NCI-H1436 (cell line): ENCODE results near the gene SUSD3.

Source experiments
- DNase-seq: peaks from one replicate; lab custom pipeline; 2025; lab: John Stamatoyannopoulos, UW

SUSD3 gene

DNA sequence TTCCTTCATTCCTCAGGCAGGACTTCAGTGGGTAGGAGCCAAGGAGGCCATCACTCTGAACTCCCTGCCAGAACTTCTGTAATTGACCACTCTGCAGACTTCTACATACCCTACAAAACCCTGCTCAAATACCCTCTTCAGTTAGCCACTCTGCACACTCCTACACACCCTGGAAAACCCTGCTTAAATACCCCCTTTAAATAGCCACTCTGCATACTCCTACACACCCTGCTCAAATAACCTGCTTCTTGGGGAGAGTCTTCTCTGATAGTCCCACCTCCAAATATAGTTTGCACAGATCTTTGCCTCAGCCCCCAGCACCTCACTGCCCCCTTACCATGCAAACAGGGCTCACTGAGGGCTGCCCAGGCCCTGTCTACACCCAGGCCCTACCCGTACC is 18.9 kb downstream of the SUSD3 start:
- no peak for DNase-seq

DNA sequence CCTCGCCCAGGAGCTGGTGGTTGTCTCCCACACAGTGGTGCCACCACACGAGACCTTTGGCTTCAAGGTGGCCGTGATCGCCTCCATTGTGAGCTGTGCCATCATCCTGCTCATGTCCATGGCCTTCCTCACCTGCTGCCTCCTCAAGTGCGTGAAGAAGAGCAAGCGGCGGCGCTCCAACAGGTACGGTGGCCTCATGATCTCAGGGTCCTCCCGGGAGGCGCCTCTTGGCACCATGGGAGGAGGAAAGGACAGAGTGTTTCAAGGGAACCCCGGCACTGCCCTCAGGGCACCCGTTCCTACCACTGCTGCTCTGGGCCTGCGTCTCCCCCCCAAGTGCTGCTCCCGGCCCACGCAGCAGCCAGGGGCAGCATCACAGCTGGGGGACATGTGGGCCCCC is 19.3 kb downstream of the SUSD3 start:
- DNase-seq: no peak

DNA sequence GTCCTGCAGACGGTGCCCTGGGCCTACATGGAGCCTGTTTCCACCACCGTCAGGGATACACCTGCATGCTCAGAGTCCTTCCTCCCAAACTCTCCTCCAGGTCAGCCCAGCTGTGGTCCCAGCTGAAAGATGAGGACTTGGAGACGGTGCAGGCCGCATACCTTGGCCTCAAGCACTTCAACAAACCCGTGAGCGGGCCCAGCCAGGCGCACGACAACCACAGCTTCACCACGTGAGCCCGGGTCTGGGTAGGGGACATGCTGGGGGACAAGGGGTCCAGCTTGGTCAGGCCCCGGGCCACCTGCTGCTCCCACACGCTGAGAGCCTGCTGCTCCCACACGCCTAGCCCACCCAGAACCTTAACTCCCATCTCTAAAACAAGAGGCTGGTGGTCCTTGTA is 20.9 kb downstream of the SUSD3 start:
- DNase-seq: no peak

DNA sequence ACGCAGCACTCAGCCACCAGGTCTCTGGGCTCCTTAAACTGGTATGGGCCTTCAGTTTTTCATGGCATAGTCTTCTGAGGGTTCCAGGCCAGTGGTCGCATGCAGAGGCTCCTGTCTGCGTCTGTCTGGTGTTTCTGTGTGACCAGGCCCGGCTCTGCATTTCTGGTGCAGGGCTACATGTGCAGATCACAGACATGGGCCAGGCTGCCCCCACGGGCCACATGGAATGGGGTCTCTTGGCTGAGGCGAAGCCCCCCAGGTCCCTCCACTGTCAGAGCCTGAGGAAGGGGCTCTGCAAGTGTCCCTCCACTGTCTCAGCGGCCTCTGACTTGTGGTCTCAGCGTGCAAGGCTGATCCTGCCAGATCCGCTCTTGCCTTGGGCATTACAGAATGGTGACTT is 21.9 kb downstream of the SUSD3 start:
- no peak for DNase-seq

DNA sequence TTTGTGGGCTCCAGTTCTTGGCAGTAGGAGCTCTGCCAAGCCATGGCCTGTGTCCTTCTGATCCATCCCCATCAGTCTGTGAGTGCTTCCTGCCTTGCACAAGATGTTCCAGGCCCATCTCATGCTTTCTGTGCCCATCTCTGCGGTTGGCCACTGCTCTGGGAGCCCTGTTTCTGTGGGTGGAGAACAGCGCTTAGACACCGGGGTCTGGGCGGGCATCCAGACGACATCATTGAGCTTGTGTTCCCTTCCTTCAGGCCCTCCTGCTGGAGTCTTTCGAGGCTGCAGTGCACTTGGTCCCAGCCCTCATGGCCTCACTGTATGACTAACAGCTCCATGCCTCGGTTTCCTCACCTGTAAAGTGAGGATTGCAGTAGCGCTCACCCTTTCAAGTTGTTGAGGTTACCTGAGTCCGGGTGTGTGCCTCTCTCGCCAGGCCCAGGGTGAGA is 22.6 kb downstream of the SUSD3 start:
- no peak for DNase-seq

DNA sequence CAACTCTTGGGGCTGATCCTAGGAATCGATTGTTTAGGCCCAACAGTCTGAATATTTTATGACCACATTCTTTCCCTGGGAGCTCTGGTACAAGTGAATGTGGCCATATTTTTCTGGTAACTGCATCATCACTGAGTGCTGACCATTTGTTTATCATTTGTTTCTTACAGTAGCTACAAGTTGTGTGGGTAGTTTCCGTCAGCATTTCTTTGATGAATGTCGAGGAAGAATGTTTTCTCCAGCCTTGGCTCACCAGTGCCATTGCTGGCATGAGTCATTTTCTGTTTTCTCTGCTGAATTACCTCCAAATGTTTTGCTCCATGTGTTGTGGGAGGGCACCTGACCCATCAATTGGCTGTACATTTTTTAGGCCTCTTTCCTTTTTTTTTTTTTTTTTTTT is 23.4 kb downstream of the SUSD3 start:
- DNase-seq: no peak

DNA sequence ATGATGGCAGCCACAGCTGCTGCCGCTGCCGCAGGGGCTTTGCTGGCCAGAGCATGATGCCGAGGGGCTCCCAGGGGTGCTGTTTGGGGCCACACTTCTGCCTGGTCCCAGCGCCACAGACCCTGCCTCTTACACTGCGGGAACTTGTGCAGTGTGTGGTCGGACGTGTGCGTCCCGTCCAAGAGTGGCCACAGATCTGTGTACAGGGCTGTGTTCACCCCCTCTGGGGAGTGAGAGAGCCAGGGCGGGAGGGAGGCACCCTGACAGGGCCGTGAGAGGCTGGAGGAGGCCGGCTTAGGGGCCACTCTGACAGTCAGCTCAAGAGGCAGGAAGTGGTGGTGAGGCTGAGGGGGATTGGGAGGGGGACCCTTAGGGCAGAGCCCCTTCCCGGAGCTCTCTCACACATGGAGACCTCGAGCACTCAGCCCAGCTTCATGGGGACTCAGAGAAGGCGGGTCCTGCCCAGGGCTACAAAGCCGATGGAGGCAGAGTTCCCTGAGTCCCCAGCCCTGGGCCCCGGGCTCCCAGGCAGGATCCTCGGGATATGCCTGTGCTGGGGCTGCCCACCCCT is 24.4 kb downstream of the SUSD3 start:
- no peak for DNase-seq

DNA sequence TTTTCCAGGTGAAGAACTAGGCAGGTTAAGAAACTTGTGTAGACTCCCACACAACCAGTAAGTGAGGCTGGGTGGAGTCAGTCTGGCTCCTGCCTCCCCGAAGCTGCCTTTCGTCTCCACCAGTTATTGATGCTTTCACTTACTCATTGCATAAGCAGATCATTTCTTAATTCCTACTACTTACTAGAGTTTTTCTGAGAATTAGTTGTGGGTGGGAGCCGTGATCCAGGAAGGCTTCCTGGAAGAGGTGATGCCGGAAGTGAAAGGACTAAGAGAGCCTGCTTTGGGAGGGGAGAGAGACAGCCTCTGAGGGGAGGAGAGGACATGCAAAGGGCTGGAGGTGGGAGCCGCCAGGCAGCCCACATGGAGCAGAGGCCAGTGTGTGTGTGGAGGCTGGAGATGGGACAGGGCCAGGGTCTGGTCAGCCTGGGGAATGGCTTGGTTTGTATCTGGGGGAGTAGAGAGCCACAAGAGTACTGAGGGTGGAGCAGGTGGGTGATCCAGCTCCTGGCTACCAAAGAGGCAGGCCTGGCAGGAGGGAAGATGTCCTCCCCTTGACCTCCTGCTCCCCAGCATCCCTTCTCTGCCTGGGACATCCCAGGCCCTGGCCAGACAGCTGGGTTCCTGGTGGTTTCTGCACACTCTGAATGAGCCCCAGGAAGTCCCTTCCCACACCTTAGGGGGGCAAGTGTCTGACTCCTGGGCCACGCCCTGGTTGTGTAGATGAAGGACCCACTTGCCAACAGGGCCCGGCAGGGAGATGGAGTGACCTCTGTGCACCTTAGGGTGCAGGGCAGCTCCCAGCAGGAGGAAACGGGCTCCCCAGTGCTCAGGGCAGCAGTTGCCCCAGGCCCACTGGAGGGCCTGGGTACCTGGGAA is 25.3 kb downstream of the SUSD3 start:
- DNase-seq: no peak

DNA sequence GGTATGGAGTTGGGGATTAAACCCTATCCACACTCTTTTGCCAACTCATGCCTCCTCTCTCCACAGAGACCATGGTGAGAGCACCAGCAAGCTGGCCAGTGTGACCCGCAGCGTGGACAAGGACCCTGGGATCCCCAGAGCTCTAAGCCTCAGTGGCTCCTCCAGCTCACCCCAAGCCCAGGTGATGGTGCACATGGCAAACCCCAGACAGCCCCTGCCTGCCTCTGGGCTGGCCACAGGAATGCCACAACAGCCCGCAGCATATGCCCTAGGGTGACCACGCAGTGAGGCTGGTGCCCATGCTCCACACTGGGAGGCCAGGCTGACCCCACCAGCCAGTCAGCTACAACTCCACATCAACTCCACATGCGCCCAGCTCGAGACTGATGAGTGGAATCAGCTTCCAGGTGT is 26.0 kb downstream of the SUSD3 start:
- DNase-seq: no peak

DNA sequence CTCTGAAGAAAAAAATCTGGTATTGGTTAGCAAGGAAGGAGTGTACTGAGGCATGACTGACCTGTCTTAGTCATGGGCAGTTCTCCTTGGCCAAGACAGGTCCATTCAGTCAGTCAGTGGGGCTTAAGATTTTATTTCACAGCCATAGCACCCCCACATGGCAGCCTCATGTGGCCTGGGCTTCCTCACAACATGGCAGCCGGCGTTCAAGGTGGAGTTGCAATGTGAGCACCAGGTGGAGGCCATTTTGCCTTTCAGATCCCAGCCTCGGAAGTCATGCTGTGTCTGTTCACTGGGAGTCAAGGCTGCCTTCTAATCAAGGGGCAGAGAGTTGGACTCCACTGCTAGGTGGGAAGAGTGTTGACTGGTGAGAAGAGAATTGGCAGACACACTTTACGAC is 27.2 kb downstream of the SUSD3 start:
- no peak for DNase-seq

DNA sequence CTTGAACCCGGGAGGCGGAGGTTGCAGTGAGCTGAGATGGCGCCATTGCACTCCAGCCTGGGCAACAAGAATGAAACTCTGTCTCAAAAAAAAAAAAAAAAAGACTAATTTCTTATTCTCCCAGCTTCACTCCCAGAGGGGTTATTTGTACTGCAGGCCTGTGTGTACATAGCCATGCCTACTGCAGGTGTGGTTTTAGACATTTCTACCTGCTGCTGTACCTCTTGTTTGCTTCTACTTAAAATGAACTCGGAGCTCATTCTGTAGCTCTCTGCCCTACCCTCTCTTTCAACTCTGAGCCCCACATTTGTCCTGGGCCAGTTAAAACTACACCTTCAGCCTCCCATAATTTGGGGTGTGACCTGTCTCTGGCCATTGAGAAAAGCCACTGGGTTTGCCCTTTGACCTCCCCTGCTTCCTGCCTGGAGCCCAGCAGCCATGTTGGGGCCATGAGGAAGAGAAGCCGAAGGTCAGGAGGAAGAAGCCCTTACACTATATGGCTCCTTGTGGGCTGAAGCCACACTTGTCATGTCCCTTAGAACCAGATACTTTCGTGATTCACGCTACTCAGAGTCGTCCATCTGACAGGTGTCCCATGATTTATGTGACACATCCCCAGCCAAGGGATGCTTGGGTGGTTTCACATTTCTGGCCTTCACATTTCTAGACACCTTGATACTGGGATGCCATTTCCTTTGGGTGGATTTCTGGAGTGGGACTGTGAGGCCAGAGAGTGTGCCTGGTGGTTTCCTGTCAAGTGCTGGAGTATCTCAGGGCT is 28.1 kb downstream of the SUSD3 start:
- DNase-seq: peak; percentile 1

DNA sequence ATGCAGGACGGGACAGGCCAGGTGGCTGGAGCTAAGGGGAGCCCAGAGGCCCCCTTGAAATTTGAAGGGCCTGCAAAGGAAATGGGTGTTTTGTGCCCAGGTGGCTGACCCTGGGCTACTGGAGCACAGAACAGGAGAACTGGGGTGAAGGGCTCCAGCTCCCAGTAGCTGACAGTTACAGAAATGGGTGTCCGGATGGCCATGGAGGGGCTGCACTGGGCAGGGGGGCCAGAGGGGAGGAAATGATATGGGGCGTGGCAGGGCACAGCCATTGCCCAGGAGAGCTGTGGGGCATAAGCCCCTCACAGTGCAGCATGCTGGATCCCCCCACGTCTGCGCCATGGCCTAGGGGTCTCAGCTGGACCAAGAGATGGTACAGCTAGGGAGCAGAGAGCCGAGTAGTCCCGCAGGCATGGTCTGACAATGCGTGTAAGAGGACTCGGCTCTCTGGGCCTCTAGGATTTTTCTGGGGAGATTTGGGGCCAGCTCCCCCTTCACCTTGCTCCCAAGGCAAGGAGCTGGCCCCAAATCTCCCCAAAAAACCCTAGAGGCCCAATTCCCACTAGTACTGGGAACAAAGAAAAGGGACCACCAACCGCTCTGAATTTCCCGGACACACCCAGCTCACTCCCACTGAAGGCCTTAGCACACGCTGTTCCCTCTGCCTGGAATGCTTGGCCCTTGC is 29.6 kb downstream of the SUSD3 start:
- no peak for DNase-seq

DNA sequence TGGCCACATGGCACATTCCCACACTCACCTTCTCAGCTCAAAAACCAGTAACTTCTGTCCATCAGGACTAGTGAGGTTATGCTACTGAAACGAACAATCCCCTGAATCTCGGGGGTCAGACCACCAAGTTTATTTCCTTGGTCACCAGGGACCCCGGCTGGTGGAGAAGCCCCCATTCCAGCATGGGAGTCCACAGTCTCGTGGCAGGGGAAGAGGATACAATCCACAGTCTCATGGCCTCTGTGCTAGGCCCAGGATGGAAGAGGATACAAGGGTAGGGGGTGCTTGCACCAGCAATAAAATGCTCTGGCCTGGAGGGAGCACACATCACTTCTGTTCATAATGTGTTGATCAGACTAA is 30.1 kb downstream of the SUSD3 start:
- DNase-seq: no peak

DNA sequence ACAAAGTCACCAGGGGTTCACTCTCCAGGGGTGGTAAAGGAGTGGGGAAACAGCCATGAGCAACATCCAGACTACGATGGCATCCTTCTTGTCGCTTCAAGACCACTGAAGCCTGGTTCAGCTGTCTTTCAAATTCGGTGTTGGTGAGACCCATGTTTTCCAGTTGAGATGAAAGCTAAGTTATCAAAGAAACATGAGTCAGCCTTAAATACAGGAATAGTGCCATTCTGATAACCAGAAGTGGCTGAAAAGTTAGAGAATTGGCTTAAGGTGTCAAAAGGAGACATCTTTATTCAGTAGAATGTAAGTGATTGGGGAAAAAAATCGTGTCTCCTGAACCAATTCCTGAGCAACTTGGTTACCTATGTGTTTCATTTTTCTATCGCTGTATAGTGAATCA is 30.5 kb downstream of the SUSD3 start:
- DNase-seq: no peak

DNA sequence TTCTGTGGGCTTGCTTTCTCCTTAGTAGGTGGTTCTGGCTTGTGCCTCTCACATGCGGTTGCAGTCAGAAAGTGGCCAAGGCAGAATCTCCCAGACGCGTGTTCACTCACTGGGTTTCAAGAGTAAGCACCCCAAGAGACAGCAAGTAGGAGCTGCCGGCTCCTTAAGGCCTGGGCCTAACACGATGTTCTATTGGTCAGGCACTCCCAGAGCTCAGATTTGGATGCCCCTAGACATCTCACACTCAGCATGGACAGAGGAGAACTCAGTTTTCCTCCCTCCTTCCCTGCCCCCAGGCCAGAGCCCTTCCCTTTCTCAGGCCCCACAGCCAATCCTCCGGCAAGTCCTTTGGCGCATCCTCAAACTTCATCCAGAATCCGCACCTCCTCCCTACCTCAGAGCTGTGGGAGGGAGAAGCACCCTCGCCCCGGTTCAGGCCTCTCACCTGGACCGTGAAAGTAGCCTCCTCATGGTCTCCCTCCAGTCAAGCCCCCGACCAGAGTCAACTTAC is 31.0 kb downstream of the SUSD3 start:
- DNase-seq: no peak

DNA sequence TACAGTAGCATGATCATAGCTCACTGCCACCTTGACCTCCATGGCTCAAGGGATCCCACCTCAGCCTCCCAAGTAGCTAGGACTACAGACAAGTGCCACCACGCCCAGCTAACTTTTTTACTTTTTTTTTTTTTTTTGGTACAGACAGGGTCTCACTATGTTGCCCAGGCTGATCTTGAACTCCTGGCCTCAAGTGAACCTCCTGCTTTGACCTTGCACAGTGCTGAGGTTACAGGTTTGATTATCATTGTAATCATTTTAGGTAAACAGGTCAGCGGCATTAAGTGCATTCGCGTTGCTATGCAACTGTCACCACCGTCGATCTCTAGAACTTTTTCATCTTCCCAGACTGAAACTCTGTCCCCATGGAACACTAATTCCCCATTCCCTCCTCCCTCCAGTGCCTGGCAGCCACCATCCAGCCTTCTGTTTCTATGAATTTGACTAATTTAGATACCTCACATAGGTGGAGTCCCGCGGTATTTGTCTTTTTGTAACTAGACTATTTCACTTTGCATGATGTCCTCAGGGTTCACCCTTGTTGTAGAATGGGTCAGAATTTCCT is 31.7 kb downstream of the SUSD3 start:
- no peak for DNase-seq

DNA sequence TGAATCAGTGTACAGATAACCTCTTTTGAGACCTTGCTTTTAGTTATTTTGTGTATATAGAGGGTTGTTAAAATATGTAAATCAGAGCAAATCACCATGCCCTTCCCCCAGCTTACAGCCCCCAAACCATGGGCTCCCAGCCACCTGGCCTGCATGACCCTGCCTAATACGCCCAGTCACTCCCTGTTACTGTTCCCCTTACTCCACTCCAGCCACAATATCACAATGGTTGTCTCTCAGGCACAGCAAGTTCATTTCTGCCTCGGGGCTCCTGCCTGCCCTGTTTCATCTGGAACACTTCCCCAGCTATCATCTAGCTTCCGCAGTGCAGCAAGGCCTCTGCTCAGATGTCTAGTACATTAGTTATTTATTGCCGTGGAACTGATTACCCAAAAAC is 32.6 kb downstream of the SUSD3 start:
- DNase-seq: no peak

DNA sequence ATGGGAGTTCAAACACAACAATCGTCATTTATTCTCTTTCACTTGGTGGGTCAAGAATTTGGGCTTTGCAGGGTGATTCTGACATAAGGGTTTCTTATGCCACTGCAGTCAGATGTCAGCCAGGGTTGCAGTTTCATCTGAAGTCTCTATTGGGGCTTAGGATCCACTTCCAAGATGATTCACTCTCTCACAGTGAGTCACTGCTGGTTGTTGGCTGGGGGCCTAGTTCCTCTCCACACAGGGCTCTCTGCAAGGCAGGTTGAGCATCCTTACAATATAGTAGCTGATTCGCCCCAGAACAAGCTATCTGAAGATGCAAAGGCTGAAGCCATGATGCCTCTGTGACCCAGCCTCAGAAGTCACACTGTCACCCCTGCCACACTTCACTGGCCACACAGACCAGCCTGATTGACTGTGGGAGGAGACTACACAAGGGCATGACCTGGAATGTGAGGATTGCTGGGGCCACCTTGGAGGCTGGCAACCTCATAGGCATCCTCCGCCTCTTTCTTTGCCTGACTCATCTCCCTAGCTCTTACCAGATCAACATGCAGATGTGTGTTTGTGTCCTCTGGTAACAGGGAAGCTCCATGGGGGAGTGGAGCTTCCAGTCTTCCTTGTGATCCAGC is 33.1 kb downstream of the SUSD3 start:
- DNase-seq: peak; percentile 9

DNA sequence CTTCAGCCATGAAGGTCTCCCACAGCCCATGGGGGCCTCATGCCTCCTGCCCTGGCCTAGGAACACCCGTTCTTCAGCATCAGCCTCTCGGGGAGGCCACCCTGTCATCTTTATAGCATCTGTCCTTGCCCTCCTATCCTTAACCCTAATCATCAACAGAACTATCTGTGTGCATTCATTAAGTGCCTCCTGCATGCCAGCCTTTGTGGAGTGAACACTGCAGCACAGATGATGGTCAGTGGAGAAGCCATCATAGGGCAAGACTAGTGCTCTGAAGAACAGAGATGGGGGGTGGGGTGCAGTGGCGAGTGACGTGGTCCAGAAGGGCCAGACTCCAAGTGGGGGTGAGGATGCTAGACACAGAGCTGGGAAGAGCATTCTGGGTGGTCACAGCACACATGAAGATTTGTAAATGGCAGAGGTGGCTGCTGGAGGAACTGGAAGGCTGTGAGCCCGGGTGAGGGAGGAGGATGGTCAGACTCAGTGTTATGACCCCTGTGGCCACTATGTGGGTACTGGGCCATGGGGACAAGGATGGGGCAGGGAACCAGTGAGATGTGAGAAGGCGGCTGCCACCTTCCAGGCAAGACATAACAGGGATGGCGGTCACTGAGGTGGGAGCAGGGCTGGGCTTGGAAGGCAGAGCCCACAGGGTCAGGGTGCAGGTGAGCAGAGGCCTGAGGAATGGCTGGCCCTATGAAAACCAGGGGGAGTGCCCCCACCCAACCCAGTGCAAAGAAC is 33.9 kb downstream of the SUSD3 start:
- DNase-seq: no peak

DNA sequence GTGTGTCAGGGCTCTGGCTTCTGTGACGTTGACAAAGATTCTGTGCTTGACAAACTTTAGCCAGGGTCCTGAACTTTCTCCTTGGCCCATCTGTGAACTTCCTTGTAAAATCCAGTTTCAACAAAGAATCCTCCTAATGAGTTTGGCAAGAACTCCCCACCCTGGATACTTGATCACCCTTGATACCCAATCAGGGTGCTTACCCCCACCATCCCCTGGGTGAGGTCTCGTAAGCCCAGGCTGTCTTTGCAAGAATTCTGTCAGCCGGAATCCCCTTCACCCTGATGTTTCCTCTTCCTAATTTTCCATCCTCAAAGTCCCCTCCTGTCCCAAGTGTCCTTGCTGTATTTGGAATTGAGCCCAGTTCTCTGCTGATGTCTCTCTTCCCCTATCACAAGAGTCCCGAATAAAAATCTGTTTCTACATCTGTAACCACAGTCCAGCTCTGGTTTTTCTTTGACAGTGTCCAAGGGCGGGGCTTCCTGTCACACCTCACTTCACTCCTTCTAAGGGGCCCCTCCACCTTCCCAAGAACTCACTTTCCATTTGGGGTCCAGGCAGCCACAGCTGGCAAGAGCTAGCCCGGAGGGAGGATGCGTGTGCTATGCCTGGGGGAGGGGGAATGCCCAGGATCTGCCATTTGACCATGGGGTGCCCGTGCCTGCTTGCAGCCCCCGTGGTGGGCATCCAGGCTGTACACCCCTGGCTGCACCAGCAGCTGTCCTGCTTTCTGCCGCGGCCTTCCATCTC is 34.8 kb downstream of the SUSD3 start:
- no peak for DNase-seq
